BLaER1 (cell line): ENCODE results near the gene ELMO3.

Source experiments
- H3K27ac ChIP-seq: shearing (Covaris generic); formaldehyde crosslinking; 2 replicates; pipeline ENCODE4 v1.8.1; 2022
- H3K27me3 ChIP-seq: shearing (Covaris generic); formaldehyde crosslinking; 2 replicates; pipeline ENCODE4 v1.8.1; 2022
- H3K36me3 ChIP-seq: shearing (Covaris generic); formaldehyde crosslinking; 2 replicates; pipeline ENCODE4 v1.8.1; 2022
- H3K4me1 ChIP-seq: shearing (Covaris generic); formaldehyde crosslinking; 2 replicates; pipeline ENCODE4 v1.8.1; 2022
- H3K4me2 ChIP-seq: shearing (Covaris generic); formaldehyde crosslinking; 2 replicates; pipeline ENCODE4 v1.8.1; 2022
- H3K4me3 ChIP-seq: shearing (Covaris generic); formaldehyde crosslinking; 2 replicates; pipeline ENCODE4 v1.8.1; 2022
- H3K9ac ChIP-seq: shearing (Covaris generic); formaldehyde crosslinking; 2 replicates; pipeline ENCODE4 v1.8.1; 2022
- H3K9me3 ChIP-seq: shearing (Covaris generic); formaldehyde crosslinking; 2 replicates; pipeline ENCODE4 v1.8.1; 2022
- H4K20me1 ChIP-seq: shearing (Covaris generic); formaldehyde crosslinking; 2 replicates; pipeline ENCODE4 v1.8.1; 2022
- Cebpa-rat ChIP-seq: shearing (Covaris generic); IDR thresholded peaks from 2 replicates; pipeline ENCODE4 v1.8.1; 2022

Gene ELMO3

GRCh38 chr16:67179421-67180080 lies 19.4 kb upstream of the ELMO3 start:
- no peak overlapping the region for H3K4me3 ChIP-seq
- H3K9me3 ChIP-seq = no peaks in the 10 kb centered on the region
- peaks cover 55% of the 10 kb centered on the region for H4K20me1 ChIP-seq
- TF ChIP-seq Cebpa-rat = no peak
- peaks cover 66% of the 10 kb centered on the region for H3K4me1 ChIP-seq
- H3K9ac ChIP-seq = no peak overlapping the region
- 0 out of 2 replicates have a peak overlapping the region, but pooled peaks have one; percentile 86 for H3K4me2 ChIP-seq
- no peak overlapping the region for H3K27ac ChIP-seq
- peaks cover 16% of the 10 kb centered on the region; the same call in 1 of the 2 replicates for H3K36me3 ChIP-seq
- peaks cover 23% of the 10 kb centered on the region for H3K27me3 ChIP-seq

GRCh38 chr16:67180166-67180565 lies 18.8 kb upstream of the ELMO3 start:
- peaks cover 16% of the 10 kb centered on the region; the same call in 1 of the 2 replicates for H3K36me3 ChIP-seq
- H3K27ac ChIP-seq = no peak overlapping the region
- no peak overlapping the region for H3K4me3 ChIP-seq
- 0 out of 2 replicates have a peak overlapping the region, but pooled peaks have one; percentile 50 for H3K9ac ChIP-seq
- TF ChIP-seq Cebpa-rat = no peak
- H3K4me2 ChIP-seq = peak overlapping the region; percentile 89; the same call in 1 of the 2 replicates
- no peaks in the 10 kb centered on the region for H3K9me3 ChIP-seq
- peaks cover 66% of the 10 kb centered on the region for H3K4me1 ChIP-seq
- peaks cover 29% of the 10 kb centered on the region for H3K27me3 ChIP-seq
- H4K20me1 ChIP-seq = peaks cover 61% of the 10 kb centered on the region

GRCh38 chr16:67181346-67181745 lies 17.6 kb upstream of the ELMO3 start:
- peak overlapping the region; percentile 89 for H3K4me2 ChIP-seq
- H3K9ac ChIP-seq = peak overlapping the region; percentile 50; the same call in 1 of the 2 replicates
- H3K4me1 ChIP-seq = peaks cover 61% of the 10 kb centered on the region
- H3K9me3 ChIP-seq = no peaks in the 10 kb centered on the region
- no peak overlapping the region for H3K4me3 ChIP-seq
- no peak overlapping the region for H3K27ac ChIP-seq
- peaks cover 41% of the 10 kb centered on the region for H3K27me3 ChIP-seq
- TF ChIP-seq Cebpa-rat = no peak
- H3K36me3 ChIP-seq = peaks cover 12% of the 10 kb centered on the region; the same call in 1 of the 2 replicates
- peaks cover 59% of the 10 kb centered on the region for H4K20me1 ChIP-seq

GRCh38 chr16:67182288-67182687 lies 16.6 kb upstream of the ELMO3 start:
- no peak for TF ChIP-seq Cebpa-rat
- Histone ChIP-seq H3K36me3 (0 out of 2 replicates have a peak, but pooled peaks cover 5% of the 10 kb centered on the region), H3K4me1 (peaks cover 55% of the 10 kb centered on the region), H3K4me3 (peak overlapping the region; percentile 71), H3K4me2 (peak overlapping the region; percentile 89), H3K27ac (no peak overlapping the region), H3K9ac (peak overlapping the region; percentile 86; the same call in 1 of the 2 replicates), H3K27me3 (peaks cover 41% of the 10 kb centered on the region), H3K9me3 (no peaks in the 10 kb centered on the region), H4K20me1 (peaks cover 52% of the 10 kb centered on the region)

GRCh38 chr16:67183284-67183626 lies 15.7 kb upstream of the ELMO3 start:
- H3K4me3 ChIP-seq = peak overlapping the region; percentile 71
- H3K9ac ChIP-seq = peak overlapping the region; percentile 86
- 0 out of 2 replicates have a peak, but pooled peaks cover 5% of the 10 kb centered on the region for H3K36me3 ChIP-seq
- H3K27ac ChIP-seq = peak overlapping the region; percentile 88; the same call in 1 of the 2 replicates
- H3K4me2 ChIP-seq = peak overlapping the region; percentile 89
- peaks cover 45% of the 10 kb centered on the region for H4K20me1 ChIP-seq
- no peak for TF ChIP-seq Cebpa-rat
- H3K9me3 ChIP-seq = no peaks in the 10 kb centered on the region
- H3K27me3 ChIP-seq = peaks cover 31% of the 10 kb centered on the region
- H3K4me1 ChIP-seq = peaks cover 47% of the 10 kb centered on the region

GRCh38 chr16:67183627-67184452 lies 15.1 kb upstream of the ELMO3 start, which contains the start of gene MATCAP1:
Gene MATCAP1, minus strand, starts transcription at chr16:67183963. Its CDS starts 3,353 bp downstream, at chr16:67180610.
- peak; percentile 60; the same call in 1 of the 2 replicates for TF ChIP-seq Cebpa-rat
- Histone ChIP-seq H3K36me3 (0 out of 2 replicates have a peak, but pooled peaks cover 5% of the 10 kb centered on the region), H3K4me3 (peak within 1 kb of the TSS; percentile 71), H3K4me1 (peaks cover 44% of the 10 kb centered on the region), H3K27ac (peak within 1 kb of the TSS; percentile 88), H3K27me3 (peaks cover 26% of the 10 kb centered on the region), H4K20me1 (peaks cover 39% of the 10 kb centered on the region), H3K9ac (peak within 1 kb of the TSS; percentile 86), H3K4me2 (peak within 1 kb of the TSS; percentile 95), H3K9me3 (no peaks in the 10 kb centered on the region)

GRCh38 chr16:67184453-67184994 lies 14.4 kb upstream of the ELMO3 start:
- H3K9me3 ChIP-seq = no peaks in the 10 kb centered on the region
- H3K9ac ChIP-seq = peak overlapping the region; percentile 86
- H3K4me1 ChIP-seq = peaks cover 46% of the 10 kb centered on the region
- no peak overlapping the region for H3K27ac ChIP-seq
- H3K4me3 ChIP-seq = peak overlapping the region; percentile 71
- H3K27me3 ChIP-seq = peaks cover 23% of the 10 kb centered on the region
- TF ChIP-seq Cebpa-rat = no peak
- 0 out of 2 replicates have a peak, but pooled peaks cover 5% of the 10 kb centered on the region for H3K36me3 ChIP-seq
- peaks cover 32% of the 10 kb centered on the region for H4K20me1 ChIP-seq
- H3K4me2 ChIP-seq = peak overlapping the region; percentile 95

GRCh38 chr16:67184995-67185650 lies 13.8 kb upstream of the ELMO3 start:
- H3K36me3 ChIP-seq = 0 out of 2 replicates have a peak, but pooled peaks cover 3% of the 10 kb centered on the region
- peaks cover 26% of the 10 kb centered on the region for H4K20me1 ChIP-seq
- peaks cover 52% of the 10 kb centered on the region for H3K4me1 ChIP-seq
- H3K27me3 ChIP-seq = peaks cover 23% of the 10 kb centered on the region
- no peak for TF ChIP-seq Cebpa-rat
- no peaks in the 10 kb centered on the region for H3K9me3 ChIP-seq
- H3K4me3 ChIP-seq = peak overlapping the region; percentile 71
- peak overlapping the region; percentile 95 for H3K4me2 ChIP-seq
- no peak overlapping the region for H3K27ac ChIP-seq
- no peak overlapping the region for H3K9ac ChIP-seq

- Histone ChIP-seq H3K27me3 (peaks cover 23% of the 10 kb centered on the region), H3K27ac (no peak overlapping the region), H3K4me3 (no peak overlapping the region), H3K4me1 (peaks cover 55% of the 10 kb centered on the region), H3K36me3 (no peaks in the 10 kb centered on the region), H3K4me2 (peak overlapping the region; percentile 95; the same call in 1 of the 2 replicates), H4K20me1 (peaks cover 20% of the 10 kb centered on the region), H3K9me3 (no peaks in the 10 kb centered on the region), H3K9ac (no peak overlapping the region)
- TF ChIP-seq Cebpa-rat = no peak
Observed at GRCh38 chr16:67185651-67186134, 13.2 kb upstream of the ELMO3 start.
